ENCODE results near the gene CTPS1. TPM values are rescaled to one million over a fixed set of nuclear protein-coding genes. Genes with fewer than 3 reads are reported as not detected.

CTPS1 gene
- total RNA-seq, 4 donors from 2014 or later, result 19.6 to 47.4 (median 36.5) TPM

- TF ChIP-seq POLR2A (IDR thresholded peaks at IDR 0.05) (no peak), CTCF (IDR thresholded peaks at IDR 0.05) (no peak), POLR2AphosphoS5 (IDR thresholded peaks at IDR 0.05) (no peak), EP300 (IDR thresholded peaks at IDR 0.05) (no peak)
- ATAC-seq, result no peak
- H3K27me3 ChIP-seq, result peaks cover 4% of the 10 kb centered on the region
- H3K36me3 ChIP-seq, result no peaks in the 10 kb centered on the region
- H3K4me1 ChIP-seq, result no peaks in the 10 kb centered on the region
- no peak overlapping the region for H3K27ac ChIP-seq
- no peak overlapping the region for H3K4me3 ChIP-seq
- H3K9me3 ChIP-seq, result no peaks in the 10 kb centered on the region
These were observed 21.3 kb upstream of the CTPS1 start for GRCh38 chr1:40958210-40958609.

GRCh38 chr1:40965531-40965930 lies 14.0 kb upstream of the CTPS1 start:
- 60 to 66% methylated on average over 2 to 5 of the region's 10 CpGs for WGBS, 2 donors (ENCODE audit: low coverage in 1 of 2)
- no peak overlapping the region for H3K4me3 ChIP-seq

GRCh38 chr1:40966417-40966816 lies 13.1 kb upstream of the CTPS1 start:
- no peak for ATAC-seq
- WGBS, 2 donors (ENCODE audit: low coverage in 1 of 2), result 77 to 79% methylated on average over 4 of the region's 4 CpGs
- H3K4me1 ChIP-seq, result peaks cover 0 to 14% (median 0%) of the 10 kb centered on the region in 3 donors
- TF ChIP-seq POLR2A (IDR thresholded peaks at IDR 0.05) (no peak), CTCF (IDR thresholded peaks at IDR 0.05) (no peak), EP300 (IDR thresholded peaks at IDR 0.05) (no peak), POLR2AphosphoS5 (IDR thresholded peaks at IDR 0.05) (no peak)
- H3K27ac ChIP-seq, result no peak overlapping the region
- no peaks in the 10 kb centered on the region for H3K27me3 ChIP-seq
- no peaks in the 10 kb centered on the region for H3K9me3 ChIP-seq
- H3K36me3 ChIP-seq, result no peaks in the 10 kb centered on the region
- no peak overlapping the region for H3K4me3 ChIP-seq

More at GRCh38 chr1:40965531-40965930, 14.0 kb upstream of the CTPS1 start:
- Histone ChIP-seq H3K36me3 (no peaks in the 10 kb centered on the region), H3K27me3 (no peaks in the 10 kb centered on the region), H3K4me1 (peaks cover 0 to 14% (median 0%) of the 10 kb centered on the region in 3 donors), H3K9me3 (no peaks in the 10 kb centered on the region), H3K27ac (no peak overlapping the region)
- ATAC-seq, result no peak
- TF ChIP-seq POLR2AphosphoS5 (IDR thresholded peaks at IDR 0.05) (no peak), POLR2A (IDR thresholded peaks at IDR 0.05) (no peak), CTCF (IDR thresholded peaks at IDR 0.05) (no peak), EP300 (IDR thresholded peaks at IDR 0.05) (no peak)

GRCh38 chr1:40969445-40969844 lies 10.1 kb upstream of the CTPS1 start:
- no peak for ATAC-seq
- no peak for TF ChIP-seq CTCF (IDR thresholded peaks at IDR 0.05)
- no peak for TF ChIP-seq POLR2AphosphoS5 (IDR thresholded peaks at IDR 0.05)
- no peak for TF ChIP-seq POLR2A (IDR thresholded peaks at IDR 0.05)
- TF ChIP-seq EP300 (IDR thresholded peaks at IDR 0.05), result no peak
- 95 to 100% methylated on average over 1 to 5 of the region's 6 CpGs for WGBS, 2 donors (ENCODE audit: low coverage in 1 of 2)
- Histone ChIP-seq H3K27ac (no peak overlapping the region), H3K9me3 (no peaks in the 10 kb centered on the region), H3K36me3 (no peaks in the 10 kb centered on the region), H3K27me3 (no peaks in the 10 kb centered on the region), H3K4me1 (peaks cover 0 to 14% (median 0%) of the 10 kb centered on the region in 3 donors), H3K4me3 (no peak overlapping the region)

GRCh38 chr1:40971966-40972365 lies 7.5 kb upstream of the CTPS1 start:
- Histone ChIP-seq H3K9me3 (no peaks in the 10 kb centered on the region), H3K27ac (no peak overlapping the region), H3K27me3 (no peaks in the 10 kb centered on the region), H3K4me1 (peaks cover 0 to 14% (median 0%) of the 10 kb centered on the region in 3 donors), H3K4me3 (no peak overlapping the region), H3K36me3 (no peaks in the 10 kb centered on the region)
- 100% methylated on average over 1 of the region's 1 CpG; no CpG with 5 or more reads in 1 of the 2 donors for WGBS, 2 donors (ENCODE audit: low coverage in 1 of 2)
- TF ChIP-seq POLR2AphosphoS5 (IDR thresholded peaks at IDR 0.05) (no peak), POLR2A (IDR thresholded peaks at IDR 0.05) (no peak), EP300 (IDR thresholded peaks at IDR 0.05) (no peak), CTCF (IDR thresholded peaks at IDR 0.05) (no peak)
- ATAC-seq, result no peak

All from gastroesophageal sphincter (tissue), 4 donors.